Upper lobe of left lung (tissue), 6 donors: ENCODE results near the gene L2HGDH. TPM values are rescaled to one million over a fixed set of nuclear protein-coding genes. Genes with fewer than 3 reads are reported as not detected.

ENCODE experiments used
- ATAC-seq, 2 donors: fragments of 200-7000 bp; cut with Tn5 transposase; one replicate each; pipeline ENCODE4 v1.9.1; 2022; ENCODE audit warnings: mild to moderate bottlenecking in 2 of 2, moderate library complexity in 2 of 2; ENCODE audit not compliant: low FRiP score in 2 of 2
- DNase-seq, 2 donors: peaks; one replicate each; pipeline ENCODE4 v3.0.0-alpha.2; 2019 to 2020
- H3K27ac ChIP-seq, 4 donors: fragments of 200-600 bp; sonication (generic); one replicate each; pipeline ENCODE4 v1.5.1; 2016 to 2019
- H3K27me3 ChIP-seq, 4 donors: fragments of 200-600 bp; sonication (generic); one replicate each; pipeline ENCODE4 v1.5.1; 2017 to 2019
- H3K36me3 ChIP-seq, 4 donors: fragments of 200-600 bp; sonication (generic); one replicate each; pipeline ENCODE4 v1.5.1; 2016 to 2019
- H3K4me1 ChIP-seq, 4 donors: fragments of 200-600 bp; sonication (generic); one replicate each; pipeline ENCODE4 v1.5.1; 2018 to 2019
- H3K4me3 ChIP-seq, 4 donors: fragments of 200-600 bp; sonication (generic); one replicate each; pipeline ENCODE4 v1.5.1; 2017 to 2019; ENCODE audit warnings: mild to moderate bottlenecking in 2 of 4, moderate library complexity in 1 of 4
- H3K9me3 ChIP-seq, 4 donors: fragments of 200-600 bp; sonication (generic); one replicate each; pipeline ENCODE4 v1.5.1; 2018 to 2019
- CTCF ChIP-seq, 6 experiments: fragments of 450-650 bp in 4 of 6; fragments of 200-600 bp in 2 of 6; sonication (generic) in 2 of 6; IDR thresholded peaks; one replicate each; pipeline ENCODE4 v1.5.1; 2016 to 2019; ENCODE audit warnings: antibody characterized with exemption in 6 of 6
- EP300 ChIP-seq, 4 donors: sonication (generic); formaldehyde crosslinking; IDR thresholded peaks; one replicate each; pipeline ENCODE4 v1.5.1; 2017; ENCODE audit warnings: antibody characterized with exemption in 4 of 4, control low read depth in 2 of 4
- POLR2A ChIP-seq, 4 donors: fragments of 450-650 bp; IDR thresholded peaks; one replicate each; pipeline ENCODE4 v1.5.1; 2016 to 2017; ENCODE audit warnings: antibody characterized with exemption in 4 of 4, mild to moderate bottlenecking in 2 of 4
- POLR2AphosphoS5 ChIP-seq, 2 donors: sonication (generic); formaldehyde crosslinking; IDR thresholded peaks; one replicate each; pipeline ENCODE4 v1.5.1; 2017; ENCODE audit warnings: antibody characterized with exemption in 2 of 2
- WGBS, 2 donors: methylation state at CpG; one replicate each; pipeline ENCODE4 v1.1.5; 2017 to 2018; 5-methylcytosine and 5-hydroxymethylcytosine counted together
- total RNA-seq, 6 donors: library from RNA; depleted of rRNA in 4 of 6; stranded (reverse); fragments of >200 nt in 4 of 6; gene quantifications; one replicate each; pipeline versions ENCODE4 v1.1.0 to v1.2.1, GENCODE V29; 2016 to 2021
- donor health status: DM: no; HTN: no; CAD: no; lungs with moderate emphysema.
- donor health status: DM: no; HTN: yes; CAD: no; lungs with severe emphysema.

The L2HGDH gene
- total RNA-seq, 6 donors from 2014 or later, result 1.1 to 10.1 (median 4.6) TPM

- Histone ChIP-seq H3K9me3 (no peaks in the 10 kb centered on the region), H3K27me3 (no peaks in the 10 kb centered on the region), H3K27ac (no peak overlapping the region), H3K36me3 (peaks cover 0 to 6% (median 0%) of the 10 kb centered on the region in 4 donors), H3K4me1 (no peaks in the 10 kb centered on the region), H3K4me3 (no peak overlapping the region)
- WGBS, 2 donors, result 83 to 89% methylated on average over 4 of the region's 4 CpGs
- ATAC-seq, result no peak
- no peak for DNase-seq
- TF ChIP-seq CTCF (IDR thresholded peaks at IDR 0.05), result no peak
- TF ChIP-seq POLR2AphosphoS5 (IDR thresholded peaks at IDR 0.05), result no peak
- TF ChIP-seq EP300 (IDR thresholded peaks at IDR 0.05), result no peak
- TF ChIP-seq POLR2A (IDR thresholded peaks at IDR 0.05), result no peak
These were observed 48.7 kb downstream of the L2HGDH start for GRCh38 chr14:50263321-50263720.

- Histone ChIP-seq H3K27ac (no peak overlapping the region), H3K4me3 (no peak overlapping the region), H3K27me3 (no peaks in the 10 kb centered on the region), H3K9me3 (no peaks in the 10 kb centered on the region), H3K4me1 (no peaks in the 10 kb centered on the region), H3K36me3 (peaks cover 0 to 6% (median 0%) of the 10 kb centered on the region in 4 donors)
- 88 to 92% methylated on average over 2 of the region's 2 CpGs for WGBS, 2 donors
- TF ChIP-seq CTCF (IDR thresholded peaks at IDR 0.05) (no peak), EP300 (IDR thresholded peaks at IDR 0.05) (no peak), POLR2AphosphoS5 (IDR thresholded peaks at IDR 0.05) (no peak), POLR2A (IDR thresholded peaks at IDR 0.05) (no peak)
- DNase-seq (no peak), ATAC-seq (no peak)
These were observed 49.2 kb downstream of the L2HGDH start for GRCh38 chr14:50262865-50263264.

GRCh38 chr14:50260511-50260910 is 51.5 kb downstream of the L2HGDH start:
- Histone ChIP-seq H3K4me1 (no peaks in the 10 kb centered on the region), H3K36me3 (peaks cover 0 to 6% (median 0%) of the 10 kb centered on the region in 4 donors), H3K4me3 (no peak overlapping the region), H3K9me3 (no peaks in the 10 kb centered on the region), H3K27ac (no peak overlapping the region), H3K27me3 (no peaks in the 10 kb centered on the region)
- TF ChIP-seq CTCF (IDR thresholded peaks at IDR 0.05), result peak in 4 of 6 experiments; percentile 17 to 41 (median 38)
- TF ChIP-seq EP300 (IDR thresholded peaks at IDR 0.05), result no peak
- no peak for TF ChIP-seq POLR2A (IDR thresholded peaks at IDR 0.05)
- TF ChIP-seq POLR2AphosphoS5 (IDR thresholded peaks at IDR 0.05), result no peak
- DNase-seq (no peak), ATAC-seq (peak in 1 of 2 donors; percentile 64)
- 50 to 55% methylated on average over 3 of the region's 3 CpGs for WGBS, 2 donors

- no peak for TF ChIP-seq CTCF (IDR thresholded peaks at IDR 0.05)
- TF ChIP-seq POLR2AphosphoS5 (IDR thresholded peaks at IDR 0.05), result no peak
- TF ChIP-seq EP300 (IDR thresholded peaks at IDR 0.05), result no peak
- TF ChIP-seq POLR2A (IDR thresholded peaks at IDR 0.05), result no peak
- ATAC-seq (no peak), DNase-seq (no peak)
- H3K4me3 ChIP-seq, result no peak overlapping the region
- no peaks in the 10 kb centered on the region for H3K4me1 ChIP-seq
- peaks cover 0 to 6% (median 0%) of the 10 kb centered on the region in 4 donors for H3K36me3 ChIP-seq
- no peaks in the 10 kb centered on the region for H3K9me3 ChIP-seq
- no peak overlapping the region for H3K27ac ChIP-seq
- WGBS, 2 donors, result 84 to 86% methylated on average over 3 of the region's 3 CpGs
- no peaks in the 10 kb centered on the region for H3K27me3 ChIP-seq
These were observed 52.0 kb downstream of the L2HGDH start for GRCh38 chr14:50260072-50260471.

GRCh38 chr14:50257732-50258131 is 54.3 kb downstream of the L2HGDH start:
- H3K36me3 ChIP-seq, result no peaks in the 10 kb centered on the region
- H3K27me3 ChIP-seq, result no peaks in the 10 kb centered on the region
- no peaks in the 10 kb centered on the region for H3K9me3 ChIP-seq
- 41 to 43% methylated on average over 2 of the region's 2 CpGs for WGBS, 2 donors
- no peak for ATAC-seq
- DNase-seq, result no peak
- H3K4me1 ChIP-seq, result no peaks in the 10 kb centered on the region
- no peak overlapping the region for H3K27ac ChIP-seq
- no peak for TF ChIP-seq EP300 (IDR thresholded peaks at IDR 0.05)
- no peak for TF ChIP-seq POLR2AphosphoS5 (IDR thresholded peaks at IDR 0.05)
- TF ChIP-seq POLR2A (IDR thresholded peaks at IDR 0.05), result no peak
- no peak for TF ChIP-seq CTCF (IDR thresholded peaks at IDR 0.05)
- H3K4me3 ChIP-seq, result no peak overlapping the region
